Left hindlimb (tissue), 1 donor: ENCODE measurements around the gene ZNF750.

Source experiments
- DNase-seq: peaks from one replicate; pipeline ENCODE4 v3.0.0-alpha.2; 2018

The ZNF750 gene

DNA sequence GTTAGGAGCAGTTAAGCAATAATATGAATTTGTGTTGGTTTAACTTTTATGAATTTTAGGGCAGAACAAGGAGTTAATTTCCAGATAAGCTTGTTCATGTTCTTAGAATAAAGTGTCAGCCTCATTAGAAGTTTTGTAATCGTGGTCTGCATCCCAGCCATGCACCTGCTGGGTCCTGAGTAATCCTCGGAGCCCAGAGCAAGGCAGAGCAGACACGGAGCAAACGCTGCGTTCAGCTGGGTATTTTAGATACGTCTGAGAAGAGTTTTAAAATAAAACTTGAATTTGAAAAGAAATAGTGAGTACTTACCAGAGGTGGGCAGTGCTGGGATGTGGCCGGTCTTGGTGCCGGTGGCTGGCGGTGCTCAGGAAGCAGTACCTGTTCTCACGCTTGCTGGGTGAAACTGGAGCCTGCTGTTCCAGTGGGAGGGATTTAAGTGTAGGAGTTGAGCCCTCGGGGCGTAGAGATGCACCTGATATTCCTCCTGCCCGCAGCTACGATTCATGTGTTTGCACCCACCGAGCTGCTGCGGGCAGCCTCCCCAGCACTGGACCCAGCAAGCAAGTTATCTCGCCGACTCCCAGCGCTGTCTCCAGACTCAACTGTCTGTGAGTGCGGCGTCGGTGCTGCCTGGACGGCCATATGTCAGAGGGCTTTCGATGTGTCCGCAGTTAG, at the start of gene ZNF750:
ZNF750 (minus strand) TSS at position 406 of the 676 bp plus-strand sequence. CDS start 7,568 bp downstream, outside the sequence.
- DNase-seq: no peak

DNA sequence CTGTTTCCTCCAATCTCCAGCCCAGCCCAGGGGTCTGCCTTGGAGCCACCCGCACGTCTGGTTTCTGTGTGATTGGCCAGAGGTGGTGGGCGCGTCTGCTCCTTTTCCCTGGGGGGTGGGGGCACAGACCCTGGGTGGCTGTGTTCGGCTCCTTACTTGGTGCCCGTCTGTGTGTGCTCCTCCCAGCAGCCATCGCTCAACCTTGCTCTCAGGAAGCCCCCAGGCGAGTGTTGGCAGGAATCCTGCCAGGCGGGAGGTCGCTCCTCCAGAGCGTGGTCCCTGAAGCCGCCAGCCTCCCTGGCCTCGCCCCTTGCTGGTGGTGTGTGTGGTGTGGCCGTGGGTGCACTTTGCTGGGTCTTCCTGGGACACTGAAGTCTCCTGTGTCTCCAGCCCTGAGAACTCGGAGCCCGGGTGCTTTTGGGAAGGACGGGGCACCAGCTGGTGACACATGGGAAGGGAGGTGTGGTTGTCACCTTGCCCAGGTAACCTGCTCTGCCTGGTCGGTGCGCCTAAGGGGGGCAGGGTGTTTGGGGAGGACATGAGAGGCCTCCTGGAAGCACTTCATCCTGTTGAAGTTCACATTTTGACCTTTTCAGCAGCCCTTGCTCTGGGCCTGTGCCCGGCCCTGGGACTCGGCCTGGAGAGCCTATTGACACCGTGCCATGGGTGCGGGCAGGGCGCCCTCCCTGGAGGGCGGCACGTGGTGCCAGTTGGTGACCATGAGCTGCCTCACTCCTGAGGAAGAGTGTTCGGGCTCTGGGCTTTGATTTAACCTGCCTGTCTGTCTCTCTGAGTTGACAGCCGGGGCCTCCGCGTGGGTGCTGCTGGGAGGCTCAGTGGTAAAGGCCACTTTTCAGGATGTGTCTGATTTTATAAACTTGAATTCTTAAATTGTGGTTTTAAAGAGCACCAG, 49.0 kb upstream of the ZNF750 start:
- DNase-seq: no peak

DNA sequence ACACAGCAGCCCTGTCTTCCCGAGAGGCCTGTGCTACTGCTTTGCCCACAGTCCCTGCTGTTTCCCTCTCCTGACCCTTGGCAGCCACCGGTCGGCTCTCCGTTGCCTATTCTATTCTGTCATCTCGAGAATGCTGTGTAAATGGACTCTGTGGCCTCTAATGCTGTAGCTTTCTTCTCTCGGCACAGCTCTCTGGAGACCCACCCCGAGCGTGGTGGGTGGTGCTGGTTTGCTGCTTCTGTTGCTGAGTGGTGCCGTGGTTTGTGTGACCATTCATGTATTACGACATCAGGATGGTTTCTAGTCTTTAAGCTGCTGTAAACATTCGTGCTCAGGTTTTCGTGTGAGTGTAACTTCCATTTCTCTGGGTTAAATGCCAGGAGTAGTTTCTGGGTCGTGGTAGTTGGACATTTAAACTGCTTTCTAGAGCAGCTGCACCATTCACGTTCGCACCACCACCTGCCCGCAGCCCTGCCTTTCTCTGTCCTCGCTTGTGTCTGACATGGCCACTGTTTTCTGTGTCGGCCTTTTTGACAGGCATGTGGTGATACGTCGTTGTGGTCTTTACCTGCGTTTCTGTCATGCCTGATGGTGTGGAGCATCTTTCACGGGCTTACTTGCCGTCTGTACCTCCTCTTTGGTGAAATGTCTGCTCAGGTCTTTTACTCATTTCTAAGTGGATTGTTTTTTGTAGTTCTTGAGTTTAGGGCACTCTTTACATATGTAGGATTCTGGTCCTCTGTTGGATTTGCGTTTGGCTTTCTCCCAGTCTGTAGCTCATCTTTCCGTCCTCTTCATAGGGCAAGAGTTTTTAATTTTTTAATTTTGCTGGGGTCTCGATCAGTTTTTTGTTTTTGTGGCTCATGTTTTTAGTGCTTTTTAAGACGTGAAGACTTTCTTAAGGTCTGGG, 47.7 kb upstream of the ZNF750 start:
- no peak for DNase-seq

DNA sequence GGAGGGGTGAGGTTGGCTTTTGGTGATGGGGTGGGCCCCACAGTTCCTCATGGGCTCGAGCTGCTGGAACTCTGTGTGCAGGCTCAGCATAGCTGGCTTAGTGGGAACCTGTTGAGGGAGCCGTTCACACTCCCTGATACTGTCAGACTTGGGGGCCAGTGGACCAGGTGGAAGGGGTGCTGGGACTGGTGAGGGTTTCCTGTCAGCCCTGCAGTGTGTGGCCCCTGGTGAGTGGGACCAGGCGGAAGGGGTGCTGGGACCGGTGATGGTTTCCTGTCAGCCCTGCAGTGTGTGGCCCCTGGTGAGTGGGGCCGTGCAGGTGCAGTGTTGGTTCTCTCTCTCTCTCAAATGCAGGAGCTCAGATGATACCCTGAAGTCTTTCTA, 45.1 kb upstream of the ZNF750 start:
- no peak for DNase-seq

DNA sequence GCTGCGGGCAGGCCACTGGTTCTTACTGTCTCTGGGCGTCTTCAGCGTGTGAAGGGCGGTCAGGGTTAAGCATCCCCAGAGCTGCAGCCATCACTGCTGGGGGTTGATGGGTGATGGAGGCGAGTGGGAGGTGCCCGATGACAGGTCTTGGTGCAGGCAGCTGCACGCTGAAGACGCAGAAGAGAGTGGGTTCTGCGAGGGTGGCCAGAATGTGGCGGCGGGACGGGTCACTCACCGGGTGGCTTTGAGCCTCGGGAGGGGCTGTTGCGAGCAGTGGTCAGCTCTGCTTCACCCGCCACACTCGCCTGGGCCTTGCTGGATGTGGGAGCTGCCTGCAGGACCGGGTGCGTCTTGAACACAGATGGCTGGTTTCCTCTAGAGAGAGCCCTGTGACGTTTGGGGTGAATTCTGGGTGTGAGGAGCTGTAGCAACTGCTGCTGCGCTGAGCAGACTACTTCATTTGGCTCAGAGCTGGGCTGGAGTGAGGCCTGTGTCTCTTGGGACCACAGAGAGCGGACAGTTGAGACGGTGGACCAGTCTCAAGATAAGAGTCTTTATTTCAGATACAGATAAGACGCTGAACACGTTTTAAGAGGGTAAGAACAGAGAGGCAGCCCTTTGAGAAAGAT, 44.6 kb upstream of the ZNF750 start:
- no peak for DNase-seq

DNA sequence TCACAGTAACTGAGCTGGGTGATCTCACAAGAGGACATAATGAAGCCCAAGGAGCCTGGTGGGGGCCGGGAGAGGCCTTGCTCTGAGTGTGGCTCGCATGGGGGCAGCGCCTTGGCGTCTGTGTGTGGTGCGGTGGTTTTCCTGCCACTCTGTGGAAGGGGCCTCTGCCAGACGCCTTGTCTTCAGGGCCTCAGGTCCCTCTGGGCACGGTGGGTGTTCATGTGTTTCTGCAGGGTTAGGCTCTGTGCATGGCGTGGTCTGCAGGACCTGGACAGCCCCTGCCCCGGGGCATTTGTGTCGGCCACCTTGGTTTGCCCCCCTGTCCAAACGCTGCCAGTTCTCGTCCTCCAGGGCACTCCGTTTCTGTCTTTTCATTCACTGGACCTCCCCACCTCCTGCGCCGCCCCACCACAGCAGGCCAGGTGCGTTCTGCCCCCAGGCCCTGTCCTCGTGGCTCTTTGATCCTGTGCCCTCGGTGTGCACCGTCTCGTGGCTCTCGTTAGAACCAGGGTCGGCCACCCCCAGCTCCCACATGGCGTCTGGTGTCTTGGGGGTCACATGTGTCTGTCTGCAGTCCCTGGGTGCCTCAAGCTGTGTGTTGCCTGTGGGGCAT, 43.7 kb upstream of the ZNF750 start:
- no peak for DNase-seq

DNA sequence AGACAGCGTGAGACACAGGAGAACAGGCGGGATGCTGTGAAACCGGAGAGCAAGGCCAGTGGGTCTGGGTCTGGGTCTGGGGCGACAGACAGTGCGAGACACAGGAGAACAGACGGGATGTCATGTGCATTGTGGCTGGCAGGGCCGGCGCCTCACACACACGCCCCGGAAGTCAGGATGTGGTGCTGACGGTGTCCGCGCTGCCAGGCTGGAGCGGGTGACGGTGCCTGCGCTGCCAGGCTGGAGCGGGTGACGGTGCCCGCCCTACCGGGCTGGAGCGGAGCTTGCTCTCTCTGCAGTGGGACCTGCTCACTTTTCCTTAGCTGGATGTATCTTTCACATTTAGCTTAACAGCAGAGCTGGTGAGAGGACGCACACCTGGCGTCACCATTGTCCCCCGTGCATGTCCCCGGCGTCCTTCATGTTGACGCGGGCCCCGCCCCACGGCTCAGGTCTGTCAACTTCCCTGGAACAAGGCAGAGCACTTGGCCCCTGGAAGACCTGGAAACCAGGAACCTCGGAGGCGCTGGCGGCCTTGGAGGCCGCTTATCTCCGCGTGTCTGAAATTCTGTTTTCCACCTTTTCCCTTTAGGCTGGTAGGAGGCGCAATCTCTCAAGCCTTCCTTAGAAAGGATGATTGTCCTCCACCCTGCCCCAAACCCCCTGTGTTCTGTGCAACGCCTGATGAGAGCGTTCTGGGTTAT, 43.0 kb upstream of the ZNF750 start:
- no peak for DNase-seq

DNA sequence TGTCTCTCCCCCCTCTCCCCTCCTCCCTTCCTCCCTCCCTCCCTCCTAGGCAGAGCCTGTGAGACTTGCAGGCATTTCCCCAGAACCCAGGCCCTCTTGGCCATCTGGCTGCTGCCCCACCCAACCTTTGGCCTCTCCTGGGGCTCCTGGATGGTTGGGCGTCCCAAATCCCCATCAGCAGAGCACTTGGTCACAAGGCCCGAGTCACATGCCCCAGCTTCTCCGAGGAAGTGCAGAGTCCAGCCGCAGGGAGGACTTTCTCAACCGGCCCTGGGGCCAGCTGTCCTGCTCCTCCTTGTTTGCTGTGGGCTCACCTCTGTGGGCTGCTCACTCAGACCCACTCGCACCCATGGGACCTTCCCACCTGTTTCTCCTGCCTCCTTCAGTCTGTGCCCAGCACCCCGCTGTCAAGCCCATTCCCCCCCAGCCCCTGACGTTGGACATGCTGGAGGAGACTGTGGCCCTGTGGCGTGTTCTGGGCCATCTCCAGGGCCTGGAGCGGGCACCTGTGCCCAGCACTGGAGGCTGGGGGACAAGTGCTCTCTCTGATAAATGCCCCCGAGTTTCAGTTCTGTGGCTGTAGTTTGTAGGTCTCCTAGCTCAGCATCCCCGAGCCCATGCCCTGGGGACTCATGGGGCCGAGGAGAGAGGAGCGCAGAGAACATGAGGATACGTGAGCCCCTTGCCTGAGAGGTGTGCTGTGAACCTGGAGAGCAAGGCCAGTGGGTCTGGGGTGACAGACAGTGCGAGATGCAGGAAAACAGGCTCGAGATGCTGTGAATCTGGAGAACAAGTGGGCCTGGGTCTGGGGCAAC, 42.3 kb upstream of the ZNF750 start:
- no peak for DNase-seq

DNA sequence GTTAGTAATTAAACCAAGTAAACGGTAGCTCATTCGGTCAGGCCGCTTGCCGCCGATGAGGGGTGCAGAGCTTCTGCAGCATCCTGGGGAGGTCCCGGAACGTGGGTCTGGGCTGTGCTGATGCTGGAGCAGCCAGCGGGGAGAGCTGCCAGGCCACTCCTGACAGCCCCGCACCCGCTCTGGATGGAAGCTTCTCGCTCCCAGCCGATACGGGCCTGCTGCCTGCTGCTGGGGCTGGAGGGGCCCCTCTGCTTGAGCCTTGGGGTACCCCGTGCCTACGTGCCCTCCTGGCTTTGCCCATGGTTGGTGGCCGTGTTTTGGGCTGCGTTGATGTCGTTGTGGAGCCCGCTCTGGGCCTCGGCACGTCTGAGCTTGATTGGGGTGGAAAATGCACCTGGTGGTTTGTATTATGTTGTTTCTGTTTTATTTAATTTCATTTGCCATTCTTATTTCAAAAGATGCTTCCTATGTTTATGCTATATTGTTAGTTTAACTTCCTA, 41.6 kb upstream of the ZNF750 start:
- no peak for DNase-seq

DNA sequence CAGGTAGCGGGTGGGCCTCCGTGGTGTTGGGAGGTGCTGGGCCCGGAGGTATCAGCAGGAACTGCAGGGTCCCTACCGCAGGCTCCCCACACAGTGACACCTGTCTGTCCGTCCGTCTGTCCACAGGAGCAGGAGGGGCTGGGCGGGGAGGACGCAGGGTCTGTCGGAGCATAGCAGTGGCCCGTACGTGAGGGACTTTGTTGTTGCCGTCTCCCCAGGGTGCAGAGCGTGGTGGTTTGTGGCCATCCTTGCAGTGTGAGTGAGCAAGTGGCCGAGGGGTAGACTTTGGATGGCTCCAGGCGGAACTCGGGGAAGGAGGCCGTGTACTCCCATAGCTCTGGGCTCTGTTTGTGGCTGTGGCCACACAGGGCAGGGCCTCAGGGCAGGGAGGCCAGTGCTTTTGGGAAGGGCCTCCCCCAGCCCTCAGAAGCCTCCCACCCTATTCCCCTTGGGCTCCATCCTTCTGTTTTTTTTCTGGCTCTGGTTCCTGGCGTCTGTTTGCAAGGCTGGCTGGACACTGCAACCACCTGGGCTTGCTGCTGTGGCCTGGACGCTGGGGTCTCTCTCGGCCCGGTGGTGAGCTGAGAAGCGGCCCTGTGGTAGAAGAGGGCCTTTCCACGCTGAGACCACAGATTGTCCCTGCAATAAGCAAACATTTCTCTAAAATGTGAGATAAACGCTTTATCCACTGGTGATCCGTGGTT, 41.0 kb upstream of the ZNF750 start:
- DNase-seq: no peak

DNA sequence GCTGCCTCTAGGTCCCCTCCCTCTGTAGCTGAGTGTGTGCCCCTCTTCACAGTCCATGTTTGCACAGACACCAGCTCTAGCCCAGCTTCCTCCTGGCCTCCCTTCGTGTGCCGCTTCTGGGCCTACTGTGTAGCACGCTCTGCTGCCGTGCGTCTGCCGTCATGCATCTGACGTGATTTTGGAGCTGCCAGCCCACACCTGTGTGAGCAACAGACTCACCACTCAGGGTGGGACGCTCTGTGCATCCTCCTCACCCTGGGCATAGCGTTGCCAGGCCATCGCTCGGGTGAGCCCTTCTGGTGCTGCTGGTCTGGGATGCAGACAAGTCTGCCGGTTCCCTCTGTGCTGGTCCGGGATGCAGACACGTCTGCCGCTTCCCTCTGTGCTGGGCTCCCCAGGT, 39.4 kb upstream of the ZNF750 start:
- DNase-seq: no peak

DNA sequence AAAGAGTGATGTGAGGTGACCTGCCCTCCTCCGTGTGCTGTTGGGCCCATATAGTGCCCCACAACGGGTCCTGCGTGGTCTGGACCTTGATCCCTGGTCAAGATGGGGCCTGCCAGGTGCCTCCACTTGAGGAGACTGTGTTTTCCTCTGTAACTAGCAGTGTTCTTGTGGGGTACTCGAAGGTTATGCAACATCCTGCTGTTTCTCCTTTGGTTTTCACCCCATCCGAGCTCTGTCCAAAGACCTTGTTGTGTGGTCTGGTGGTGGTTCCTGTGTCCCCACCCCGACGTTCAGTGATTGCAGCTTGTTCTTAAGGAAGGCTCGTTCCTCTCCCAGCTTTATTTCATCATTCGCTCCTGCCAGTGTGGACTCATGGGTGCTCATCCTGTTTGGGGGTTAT, 38.7 kb upstream of the ZNF750 start:
- DNase-seq: peak; percentile 17

DNA sequence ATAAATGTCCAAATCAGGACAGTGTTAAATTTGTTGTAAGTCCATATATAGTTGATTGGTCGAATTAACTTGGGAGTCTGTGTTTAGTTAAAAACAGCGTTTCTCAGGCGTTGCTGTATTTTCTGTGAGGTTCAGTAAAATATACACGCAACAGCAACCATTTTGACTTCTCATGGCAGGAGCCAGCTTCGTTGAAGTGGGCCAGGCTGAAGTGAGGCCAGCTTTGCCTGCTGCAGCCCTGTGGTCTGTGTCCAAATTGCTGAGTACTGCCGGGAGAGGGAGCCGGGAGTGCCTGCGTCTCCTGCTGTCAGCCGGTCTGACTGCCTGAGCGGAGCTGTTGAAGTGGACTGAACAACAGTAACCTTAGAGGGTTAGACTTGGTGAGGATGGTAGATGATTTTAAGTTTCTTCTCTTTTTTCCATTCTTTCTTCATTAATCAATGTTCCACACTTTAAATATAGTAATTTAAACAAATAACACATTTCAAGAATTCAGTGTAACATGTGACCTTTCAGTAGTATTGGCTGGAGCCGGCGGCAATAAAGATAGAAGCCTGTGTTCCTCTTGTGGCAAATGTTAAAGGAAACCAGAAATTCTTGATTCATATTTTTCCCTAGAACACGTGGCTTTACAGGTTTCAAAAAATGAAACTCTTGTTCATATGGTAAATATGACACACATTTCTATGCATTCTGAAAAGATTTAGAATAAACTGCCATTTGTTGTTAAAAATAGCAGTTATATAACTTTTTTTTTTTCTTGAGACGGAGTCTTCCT, 37.0 kb upstream of the ZNF750 start:
- DNase-seq: peak; percentile 85

DNA sequence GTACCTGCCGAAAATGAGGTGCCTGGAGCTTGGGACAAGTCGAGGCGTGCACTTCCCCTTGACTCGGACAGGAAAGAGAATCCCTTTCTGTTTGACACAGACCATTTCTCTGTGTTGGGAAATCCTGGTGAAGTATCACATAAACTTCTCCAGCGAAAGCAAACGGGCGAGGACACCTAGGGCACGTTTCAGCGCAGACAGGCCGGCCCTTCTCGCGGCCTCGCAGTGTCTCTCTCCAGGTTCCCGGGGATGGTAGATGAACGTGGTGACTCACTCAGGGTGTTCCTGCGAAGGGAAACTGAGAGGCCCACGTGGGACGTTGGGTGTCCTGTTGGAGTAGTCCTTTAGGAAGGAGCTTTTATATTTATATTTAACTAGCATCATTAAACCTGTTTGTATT, 36.3 kb upstream of the ZNF750 start:
- no peak for DNase-seq

DNA sequence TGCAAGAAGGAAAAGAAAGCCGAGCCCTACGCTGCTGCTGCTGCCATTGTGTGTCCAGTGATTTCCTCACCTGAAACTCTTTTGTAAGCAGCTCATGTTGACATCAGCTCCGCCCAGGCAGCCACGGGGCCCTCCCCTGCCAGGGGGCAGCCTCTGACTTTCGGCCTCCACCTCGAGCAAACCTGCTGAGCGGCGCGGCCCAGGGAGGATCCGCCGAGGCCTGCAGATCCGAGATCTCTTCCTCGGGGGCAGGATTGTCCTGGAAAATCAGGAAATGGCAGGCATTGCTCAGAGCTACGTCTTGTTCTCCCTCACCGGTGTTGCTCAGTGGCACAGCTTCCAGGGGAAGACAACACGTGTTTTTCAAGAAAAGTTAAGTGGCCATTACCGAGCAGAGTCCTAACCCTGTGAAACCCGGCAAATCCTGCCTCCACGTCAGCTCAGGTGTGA, 35.6 kb upstream of the ZNF750 start:
- peak; percentile 21 for DNase-seq

DNA sequence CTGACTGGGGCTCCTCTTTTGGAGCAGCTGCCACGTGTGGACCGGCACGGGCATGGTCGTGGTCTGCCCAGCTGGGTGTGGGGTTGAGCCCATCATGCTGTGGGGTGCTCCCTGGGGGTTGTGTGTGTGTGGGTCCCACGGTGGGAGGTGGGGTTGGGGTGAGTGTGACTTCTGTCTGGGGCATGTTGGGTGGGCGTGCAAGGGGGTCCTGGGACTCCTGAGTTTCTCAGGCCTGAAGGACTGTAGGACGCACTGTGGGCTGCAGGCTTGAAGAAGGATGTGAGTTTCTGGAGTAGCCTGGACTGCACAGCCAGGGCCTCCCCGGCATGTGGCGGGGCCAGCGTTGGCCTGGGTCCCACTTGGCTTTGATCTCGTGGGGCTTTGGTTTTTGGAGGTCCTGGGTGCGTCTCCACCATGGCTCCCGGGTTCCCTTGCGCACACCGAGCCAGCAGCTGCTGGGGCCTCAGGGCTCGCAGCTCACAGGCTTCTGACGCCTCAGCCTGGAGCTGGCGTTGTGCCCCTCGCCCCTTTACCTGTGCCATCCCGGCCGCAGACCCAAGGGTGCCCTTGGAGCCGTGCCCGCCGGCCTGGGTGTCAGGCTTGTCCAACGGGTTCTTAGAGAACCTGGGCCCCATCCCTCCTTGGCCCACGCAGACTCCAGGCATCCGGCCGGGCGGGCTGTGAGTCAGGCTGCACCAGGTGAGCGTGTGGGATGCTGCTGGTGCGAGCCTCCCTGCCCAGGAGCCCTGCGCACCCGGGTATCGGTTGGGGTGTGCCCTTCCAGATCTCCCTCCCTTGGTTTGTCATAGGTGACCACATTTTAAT, 34.4 kb upstream of the ZNF750 start:
- peak; percentile 31 for DNase-seq

DNA sequence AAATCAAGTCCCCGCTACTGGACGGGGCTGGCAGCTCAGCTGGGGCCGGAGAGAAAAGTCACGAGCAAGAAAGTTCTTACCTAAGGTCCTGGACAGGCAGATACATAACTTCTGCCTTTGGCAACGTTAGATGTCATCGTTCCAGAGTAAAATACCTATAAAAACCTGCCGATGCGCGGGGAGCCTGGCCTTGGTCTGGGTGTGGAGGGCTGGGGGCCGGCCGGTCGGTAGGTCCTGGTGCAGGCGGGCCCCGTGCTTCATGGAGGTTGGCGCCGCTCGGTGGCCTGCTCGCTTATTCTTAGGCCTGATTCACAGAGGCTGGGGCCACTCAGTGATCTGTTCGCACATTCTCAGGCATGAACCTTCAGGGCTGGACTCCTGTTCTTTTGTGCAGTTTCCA, 33.7 kb upstream of the ZNF750 start:
- no peak for DNase-seq
